OCI-LY1 (cell line): Measurements from ENCODE around the gene SLIT3.

ENCODE experiments used
- EZH2 ChIP-seq: fragments of 200-600 bp; sonication (generic), shearing (Covaris generic); IDR thresholded peaks from 2 replicates; pipeline ENCODE4 v1.8.0; 2017; ENCODE audit warnings: borderline replicate concordance, mixed run types, mild to moderate bottlenecking, antibody characterized with exemption, low read length, moderate library complexity, mixed read lengths
- TF ChIP-seq, protein P1 (sequence below): fragments of 200-600 bp; sonication (generic), shearing (Covaris generic); IDR thresholded peaks from 2 replicates; pipeline ENCODE4 v1.5.1; 2017; ENCODE audit warnings: mild to moderate bottlenecking, antibody characterized with exemption, low read length, moderate library complexity, mixed read lengths

GRCh38 chr5:169083394-169084018 lies 217.4 kb downstream of the SLIT3 start:
- TF ChIP-seq, protein P1, sequence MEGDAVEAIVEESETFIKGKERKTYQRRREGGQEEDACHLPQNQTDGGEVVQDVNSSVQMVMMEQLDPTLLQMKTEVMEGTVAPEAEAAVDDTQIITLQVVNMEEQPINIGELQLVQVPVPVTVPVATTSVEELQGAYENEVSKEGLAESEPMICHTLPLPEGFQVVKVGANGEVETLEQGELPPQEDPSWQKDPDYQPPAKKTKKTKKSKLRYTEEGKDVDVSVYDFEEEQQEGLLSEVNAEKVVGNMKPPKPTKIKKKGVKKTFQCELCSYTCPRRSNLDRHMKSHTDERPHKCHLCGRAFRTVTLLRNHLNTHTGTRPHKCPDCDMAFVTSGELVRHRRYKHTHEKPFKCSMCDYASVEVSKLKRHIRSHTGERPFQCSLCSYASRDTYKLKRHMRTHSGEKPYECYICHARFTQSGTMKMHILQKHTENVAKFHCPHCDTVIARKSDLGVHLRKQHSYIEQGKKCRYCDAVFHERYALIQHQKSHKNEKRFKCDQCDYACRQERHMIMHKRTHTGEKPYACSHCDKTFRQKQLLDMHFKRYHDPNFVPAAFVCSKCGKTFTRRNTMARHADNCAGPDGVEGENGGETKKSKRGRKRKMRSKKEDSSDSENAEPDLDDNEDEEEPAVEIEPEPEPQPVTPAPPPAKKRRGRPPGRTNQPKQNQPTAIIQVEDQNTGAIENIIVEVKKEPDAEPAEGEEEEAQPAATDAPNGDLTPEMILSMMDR = no peak
- no peak for TF ChIP-seq EZH2
